ENCODE data around the gene ENTHD1.

Gene ENTHD1

GRCh38 chr22:39935612-39936011 is 42.1 kb upstream of the ENTHD1 start:
- H3K4me3 ChIP-seq (ENCODE audit: low read length in 2 of 2) = no peak overlapping the region
- no peak overlapping the region for H3K9ac ChIP-seq (ENCODE audit: low read depth in 1 of 2, low read length in 2 of 2)
- no peak overlapping the region for H3K27ac ChIP-seq (ENCODE audit: low read depth in 2 of 2, low read length in 2 of 2)
- H3K27me3 ChIP-seq (ENCODE audit: control insufficient read depth in 2 of 2, insufficient read depth in 2 of 2, low read length in 2 of 2) = peaks cover 0 to 2% of the 10 kb centered on the region in 2 donors
- no peaks in the 10 kb centered on the region for H3K36me3 ChIP-seq (ENCODE audit: control insufficient read depth in 2 of 2, insufficient read depth in 2 of 2, low read length in 2 of 2)
- H3K9me3 ChIP-seq (ENCODE audit: control insufficient read depth in 2 of 2, low read length in 2 of 2) = no peaks in the 10 kb centered on the region
- no peaks in the 10 kb centered on the region for H3K4me1 ChIP-seq (ENCODE audit: control insufficient read depth in 2 of 2, insufficient read depth in 2 of 2, low read length in 2 of 2)

- no peaks in the 10 kb centered on the region for H3K4me1 ChIP-seq (ENCODE audit: control insufficient read depth in 2 of 2, insufficient read depth in 2 of 2, low read length in 2 of 2)
These were observed 41.6 kb upstream of the ENTHD1 start for GRCh38 chr22:39935116-39935515.

GRCh38 chr22:39933741-39934140 is 40.2 kb upstream of the ENTHD1 start:
- Histone ChIP-seq H3K36me3 (ENCODE audit: control insufficient read depth in 2 of 2, insufficient read depth in 2 of 2, low read length in 2 of 2) (no peaks in the 10 kb centered on the region), H3K27ac (ENCODE audit: low read depth in 2 of 2, low read length in 2 of 2) (no peak overlapping the region), H3K4me1 (ENCODE audit: control insufficient read depth in 2 of 2, insufficient read depth in 2 of 2, low read length in 2 of 2) (peaks cover 0 to 6% of the 10 kb centered on the region in 2 donors), H3K27me3 (ENCODE audit: control insufficient read depth in 2 of 2, insufficient read depth in 2 of 2, low read length in 2 of 2) (peaks cover 0 to 3% of the 10 kb centered on the region in 2 donors), H3K9me3 (ENCODE audit: control insufficient read depth in 2 of 2, low read length in 2 of 2) (no peaks in the 10 kb centered on the region), H3K9ac (ENCODE audit: low read depth in 1 of 2, low read length in 2 of 2) (no peak overlapping the region), H3K4me3 (ENCODE audit: low read length in 2 of 2) (no peak overlapping the region)

More at GRCh38 chr22:39935116-39935515, 41.6 kb upstream of the ENTHD1 start:
- no peaks in the 10 kb centered on the region for H3K36me3 ChIP-seq (ENCODE audit: control insufficient read depth in 2 of 2, insufficient read depth in 2 of 2, low read length in 2 of 2)
- H3K4me3 ChIP-seq (ENCODE audit: low read length in 2 of 2) = no peak overlapping the region
- H3K9ac ChIP-seq (ENCODE audit: low read depth in 1 of 2, low read length in 2 of 2) = no peak overlapping the region
- peaks cover 0 to 3% of the 10 kb centered on the region in 2 donors for H3K27me3 ChIP-seq (ENCODE audit: control insufficient read depth in 2 of 2, insufficient read depth in 2 of 2, low read length in 2 of 2)
- H3K9me3 ChIP-seq (ENCODE audit: control insufficient read depth in 2 of 2, low read length in 2 of 2) = no peaks in the 10 kb centered on the region
- H3K27ac ChIP-seq (ENCODE audit: low read depth in 2 of 2, low read length in 2 of 2) = no peak overlapping the region

GRCh38 chr22:39932918-39933649 is 39.5 kb upstream of the ENTHD1 start:
- Histone ChIP-seq H3K27ac (ENCODE audit: low read depth in 2 of 2, low read length in 2 of 2) (no peak overlapping the region), H3K27me3 (ENCODE audit: control insufficient read depth in 2 of 2, insufficient read depth in 2 of 2, low read length in 2 of 2) (peaks cover 0 to 3% of the 10 kb centered on the region in 2 donors)

DNA sequence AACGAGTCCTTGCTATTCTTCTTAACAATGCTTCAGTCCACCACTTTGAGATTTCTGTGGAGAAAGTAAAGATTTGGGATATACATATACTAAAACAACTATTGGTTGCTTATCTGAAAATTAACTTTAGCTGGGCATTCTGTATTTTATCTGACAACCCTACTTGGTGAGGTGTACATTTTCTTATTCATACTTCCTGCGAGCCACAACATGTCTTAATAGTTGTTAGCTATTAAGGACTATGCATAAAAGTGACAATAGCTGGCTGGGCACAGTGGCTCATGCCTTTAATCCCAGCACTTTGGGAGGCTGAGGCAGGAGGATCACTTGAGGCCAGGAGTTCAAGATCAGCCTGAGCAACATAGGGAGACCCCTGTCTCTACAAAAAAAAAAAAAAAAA is 38.6 kb upstream of the ENTHD1 start:
- no peak overlapping the region for H3K4me3 ChIP-seq (ENCODE audit: low read length in 2 of 2)
- H3K27ac ChIP-seq (ENCODE audit: low read depth in 2 of 2, low read length in 2 of 2) = no peak overlapping the region
- H3K36me3 ChIP-seq (ENCODE audit: control insufficient read depth in 2 of 2, insufficient read depth in 2 of 2, low read length in 2 of 2) = no peaks in the 10 kb centered on the region
- H3K9ac ChIP-seq (ENCODE audit: low read depth in 1 of 2, low read length in 2 of 2) = no peak overlapping the region
- H3K9me3 ChIP-seq (ENCODE audit: control insufficient read depth in 2 of 2, low read length in 2 of 2) = no peaks in the 10 kb centered on the region
- H3K4me1 ChIP-seq (ENCODE audit: control insufficient read depth in 2 of 2, insufficient read depth in 2 of 2, low read length in 2 of 2) = peaks cover 0 to 13% of the 10 kb centered on the region in 2 donors
- H3K27me3 ChIP-seq (ENCODE audit: control insufficient read depth in 2 of 2, insufficient read depth in 2 of 2, low read length in 2 of 2) = peaks cover 0 to 3% of the 10 kb centered on the region in 2 donors

More at GRCh38 chr22:39932918-39933649, 39.5 kb upstream of the ENTHD1 start:
- Histone ChIP-seq H3K9me3 (ENCODE audit: control insufficient read depth in 2 of 2, low read length in 2 of 2) (no peaks in the 10 kb centered on the region), H3K9ac (ENCODE audit: low read depth in 1 of 2, low read length in 2 of 2) (no peak overlapping the region), H3K4me3 (ENCODE audit: low read length in 2 of 2) (no peak overlapping the region), H3K36me3 (ENCODE audit: control insufficient read depth in 2 of 2, insufficient read depth in 2 of 2, low read length in 2 of 2) (no peaks in the 10 kb centered on the region), H3K4me1 (ENCODE audit: control insufficient read depth in 2 of 2, insufficient read depth in 2 of 2, low read length in 2 of 2) (peaks cover 0 to 13% of the 10 kb centered on the region in 2 donors)

DNA sequence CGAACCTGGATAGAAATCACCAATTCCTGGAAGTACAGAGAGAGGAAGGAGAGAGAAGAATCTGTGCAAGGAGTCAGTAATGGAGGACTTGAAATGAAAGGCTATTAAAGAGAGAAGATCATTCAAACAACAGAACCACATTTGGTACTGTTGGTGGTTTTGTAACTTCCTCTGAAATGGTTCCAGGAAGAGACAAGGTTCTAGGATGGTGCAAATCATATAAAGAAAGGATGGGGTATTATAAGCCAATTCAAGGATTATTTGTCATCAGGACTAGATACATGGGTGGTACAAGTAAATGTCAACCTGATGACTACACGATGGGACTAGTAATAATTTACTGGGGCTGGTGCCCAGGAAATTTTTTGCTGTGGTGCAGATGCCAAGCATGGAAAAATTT is 37.7 kb upstream of the ENTHD1 start:
- Histone ChIP-seq H3K27ac (ENCODE audit: low read depth in 2 of 2, low read length in 2 of 2) (no peak overlapping the region), H3K27me3 (ENCODE audit: control insufficient read depth in 2 of 2, insufficient read depth in 2 of 2, low read length in 2 of 2) (peaks cover 0 to 3% of the 10 kb centered on the region in 2 donors), H3K4me1 (ENCODE audit: control insufficient read depth in 2 of 2, insufficient read depth in 2 of 2, low read length in 2 of 2) (peaks cover 0 to 15% of the 10 kb centered on the region in 2 donors)

DNA sequence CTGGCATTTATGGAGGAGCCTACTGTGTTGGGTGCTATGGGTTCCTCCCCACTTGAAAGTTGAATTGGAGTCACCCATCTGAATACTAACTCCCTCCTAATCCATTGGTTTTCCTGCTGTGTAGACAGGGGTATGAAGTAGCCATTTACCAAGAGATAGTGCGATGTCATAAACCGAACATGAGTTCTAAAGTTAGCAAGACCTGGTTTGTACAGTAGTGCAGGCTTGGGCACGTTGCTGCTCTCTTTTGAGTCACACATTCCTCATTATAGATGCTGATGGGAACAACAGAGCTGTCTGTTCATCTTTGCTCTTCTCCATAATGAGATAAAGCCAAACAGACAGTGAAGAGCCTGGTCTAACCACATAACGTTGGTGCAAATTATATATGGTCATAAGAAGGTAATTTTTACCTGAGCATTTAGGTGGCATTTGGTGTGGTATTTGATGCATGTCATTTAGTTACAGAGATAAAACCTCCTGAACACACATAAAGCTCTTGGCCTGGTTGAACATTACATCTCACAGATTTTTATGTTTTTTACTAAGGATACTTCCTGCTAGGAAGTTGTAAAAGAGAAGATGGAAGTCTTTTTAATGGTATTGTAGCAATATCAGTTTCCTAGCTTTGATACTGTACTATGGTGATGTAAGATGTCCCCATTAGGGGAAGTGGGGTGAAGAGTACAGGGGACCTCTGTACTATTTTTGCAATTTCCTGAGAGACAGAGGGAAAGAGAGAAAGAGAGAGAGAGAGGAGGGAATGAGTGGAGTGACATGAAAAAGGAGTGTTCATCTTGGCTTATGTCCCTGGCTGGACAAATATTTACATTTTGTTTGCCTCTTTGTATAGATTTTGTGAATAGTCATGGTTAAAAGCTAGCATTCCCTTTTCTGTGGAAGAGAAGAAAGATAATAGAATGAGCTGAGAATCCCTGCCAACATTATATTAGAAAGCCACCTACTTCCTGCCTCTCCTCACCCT is 35.3 kb upstream of the ENTHD1 start:
- H3K27ac ChIP-seq (ENCODE audit: low read depth in 2 of 2, low read length in 2 of 2) = peak overlapping the region in 1 of 2 donors; percentile 7
- H3K27me3 ChIP-seq (ENCODE audit: control insufficient read depth in 2 of 2, insufficient read depth in 2 of 2, low read length in 2 of 2) = peaks cover 0 to 3% of the 10 kb centered on the region in 2 donors
- no peaks in the 10 kb centered on the region for H3K36me3 ChIP-seq (ENCODE audit: control insufficient read depth in 2 of 2, insufficient read depth in 2 of 2, low read length in 2 of 2)
- no peak overlapping the region for H3K9ac ChIP-seq (ENCODE audit: low read depth in 1 of 2, low read length in 2 of 2)
- no peak overlapping the region for H3K4me3 ChIP-seq (ENCODE audit: low read length in 2 of 2)
- peaks cover 0 to 15% of the 10 kb centered on the region in 2 donors for H3K4me1 ChIP-seq (ENCODE audit: control insufficient read depth in 2 of 2, insufficient read depth in 2 of 2, low read length in 2 of 2)
- no peaks in the 10 kb centered on the region for H3K9me3 ChIP-seq (ENCODE audit: control insufficient read depth in 2 of 2, low read length in 2 of 2)

More for the DNA sequence above, 37.7 kb upstream of the ENTHD1 start:
- Histone ChIP-seq H3K9ac (ENCODE audit: low read depth in 1 of 2, low read length in 2 of 2) (no peak overlapping the region), H3K36me3 (ENCODE audit: control insufficient read depth in 2 of 2, insufficient read depth in 2 of 2, low read length in 2 of 2) (no peaks in the 10 kb centered on the region), H3K4me3 (ENCODE audit: low read length in 2 of 2) (no peak overlapping the region), H3K9me3 (ENCODE audit: control insufficient read depth in 2 of 2, low read length in 2 of 2) (no peaks in the 10 kb centered on the region)

DNA sequence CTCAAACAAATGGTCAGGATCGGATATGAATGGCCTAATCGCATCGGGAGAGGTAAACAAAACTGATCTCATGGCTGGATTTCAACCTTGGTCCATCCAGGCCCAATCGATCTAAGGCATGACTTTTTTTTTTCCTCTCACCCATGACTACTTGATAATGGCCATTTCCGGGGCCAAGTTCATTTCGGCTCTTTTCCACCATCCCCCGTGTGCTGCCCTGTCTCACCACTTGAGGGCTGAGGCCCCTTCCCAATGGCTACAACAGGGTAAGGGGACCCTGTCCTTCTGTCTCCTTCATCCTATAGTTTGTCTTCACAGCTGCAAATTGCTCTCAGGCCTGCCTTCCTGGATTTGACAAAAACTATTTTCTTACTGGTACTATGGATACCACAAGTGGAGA is 34.0 kb upstream of the ENTHD1 start:
- no peak overlapping the region for H3K27ac ChIP-seq (ENCODE audit: low read depth in 2 of 2, low read length in 2 of 2)
- peaks cover 0 to 15% of the 10 kb centered on the region in 2 donors for H3K4me1 ChIP-seq (ENCODE audit: control insufficient read depth in 2 of 2, insufficient read depth in 2 of 2, low read length in 2 of 2)
- no peak overlapping the region for H3K4me3 ChIP-seq (ENCODE audit: low read length in 2 of 2)
- H3K27me3 ChIP-seq (ENCODE audit: control insufficient read depth in 2 of 2, insufficient read depth in 2 of 2, low read length in 2 of 2) = peaks cover 0 to 3% of the 10 kb centered on the region in 2 donors
- no peak overlapping the region for H3K9ac ChIP-seq (ENCODE audit: low read depth in 1 of 2, low read length in 2 of 2)
- no peaks in the 10 kb centered on the region for H3K9me3 ChIP-seq (ENCODE audit: control insufficient read depth in 2 of 2, low read length in 2 of 2)
- no peaks in the 10 kb centered on the region for H3K36me3 ChIP-seq (ENCODE audit: control insufficient read depth in 2 of 2, insufficient read depth in 2 of 2, low read length in 2 of 2)

GRCh38 chr22:39926753-39927152 is 33.2 kb upstream of the ENTHD1 start:
- peaks cover 0 to 3% of the 10 kb centered on the region in 2 donors for H3K27me3 ChIP-seq (ENCODE audit: control insufficient read depth in 2 of 2, insufficient read depth in 2 of 2, low read length in 2 of 2)
- no peaks in the 10 kb centered on the region for H3K36me3 ChIP-seq (ENCODE audit: control insufficient read depth in 2 of 2, insufficient read depth in 2 of 2, low read length in 2 of 2)
- no peaks in the 10 kb centered on the region for H3K9me3 ChIP-seq (ENCODE audit: control insufficient read depth in 2 of 2, low read length in 2 of 2)
- no peak overlapping the region for H3K9ac ChIP-seq (ENCODE audit: low read depth in 1 of 2, low read length in 2 of 2)
- H3K4me3 ChIP-seq (ENCODE audit: low read length in 2 of 2) = peak overlapping the region in 1 of 2 donors; percentile 42
- peaks cover 0 to 15% of the 10 kb centered on the region in 2 donors for H3K4me1 ChIP-seq (ENCODE audit: control insufficient read depth in 2 of 2, insufficient read depth in 2 of 2, low read length in 2 of 2)
- no peak overlapping the region for H3K27ac ChIP-seq (ENCODE audit: low read depth in 2 of 2, low read length in 2 of 2)

Data from mucosa of rectum (tissue), 2 donors.